Measurements from ENCODE around the gene IDH3B.
A peak's percentile ranks its signal among the peaks of the same experiment; 100 is the strongest.

GRCh38 chr20:2651772-2652723 is 12.0 kb downstream of the IDH3B start, which contains the start of gene NOP56:
- no peak for TF ChIP-seq CTCF (IDR thresholded peaks at IDR 0.05)
- peak in 1 of 2 donors; percentile 96 for TF ChIP-seq POLR2A (IDR thresholded peaks at IDR 0.05)
